H1 (cell line): ENCODE results near the gene AK8. TPM values are rescaled to one million over a fixed set of nuclear protein-coding genes. Genes with fewer than 3 reads are reported as not detected.

Source experiments
- CTBP2 ChIP-seq: IDR thresholded peaks from 2 replicates; pipeline ENCODE4 v1.7.0; 2011; ENCODE audit warnings: borderline replicate concordance, mild to moderate bottlenecking, moderate library complexity, mixed read lengths, low read length; ENCODE audit not compliant: insufficient read depth, insufficient read length
- EZH2 ChIP-seq: fragments of 200-600 bp; sonication (generic); IDR thresholded peaks from 2 replicates; pipeline ENCODE4 v1.7.1; 2012; ENCODE audit warnings: low read depth, mild to moderate bottlenecking, moderate library complexity, low read length, inconsistent platforms; ENCODE audit not compliant: severe bottlenecking
- RFX5 ChIP-seq: IDR thresholded peaks from 2 replicates; pipeline ENCODE4 v1.6.1; 2011; ENCODE audit warnings: low read depth, low read length, improper control_type of control experiment, borderline replicate concordance
- TAF7 ChIP-seq: optimal IDR thresholded peaks from 2 replicates; pipeline ENCODE3; 2011; ENCODE audit warnings: low read depth, mild to moderate bottlenecking, inconsistent platforms, low read length, moderate library complexity, borderline replicate concordance
- polyA plus RNA-seq, 7 experiments: library from polyadenylated mRNA; depleted of rRNA in 3 of 7; stranded (reverse) in 5 of 7; unstranded in 2 of 7; fragments of >200 nt in 5 of 7; fragments of 200-250 nt in 2 of 7; gene quantifications; 1 replicate in 5 of 7; 2 replicates in 1 of 7; 4 replicates in 1 of 7; pipeline versions ENCODE4 v1.2.1 to v1.2.3, GENCODE V29; 2011 to 2013; ENCODE audit warnings: missing spikeins in 2 of 7, mixed read lengths in 2 of 7
- total RNA-seq: library from RNA; stranded (reverse); fragmentation: NEBNext Ultra II Directional; extraction: Animal tissue kit (Norgen Biotek cat#: 25700); gene quantifications from 2 replicates; pipeline ENCODE4 v1.2.1, GENCODE V29; 2021

AK8 gene
- total and polyA plus RNA-seq, 2 of the 8 experiments (the other 6 are each of a cell fraction or from before 2014, with no cell fraction given): 0.35 to 0.48 TPM

GRCh38 chr9:132882616-132883015 is 4.5 kb upstream of the AK8 start (continued):
- TF ChIP-seq CTBP2: no peak
- no peak for TF ChIP-seq TAF7
- no peak for TF ChIP-seq EZH2
- TF ChIP-seq RFX5: no peak
